ENCODE measurements around the gene CASTOR2.
A peak's percentile ranks its signal among the peaks of the same experiment; 100 is the strongest.

Gene CASTOR2

GRCh38 chr7:75039709-75040108, 75.2 kb downstream of the CASTOR2 start:
- TF ChIP-seq, protein P1, sequence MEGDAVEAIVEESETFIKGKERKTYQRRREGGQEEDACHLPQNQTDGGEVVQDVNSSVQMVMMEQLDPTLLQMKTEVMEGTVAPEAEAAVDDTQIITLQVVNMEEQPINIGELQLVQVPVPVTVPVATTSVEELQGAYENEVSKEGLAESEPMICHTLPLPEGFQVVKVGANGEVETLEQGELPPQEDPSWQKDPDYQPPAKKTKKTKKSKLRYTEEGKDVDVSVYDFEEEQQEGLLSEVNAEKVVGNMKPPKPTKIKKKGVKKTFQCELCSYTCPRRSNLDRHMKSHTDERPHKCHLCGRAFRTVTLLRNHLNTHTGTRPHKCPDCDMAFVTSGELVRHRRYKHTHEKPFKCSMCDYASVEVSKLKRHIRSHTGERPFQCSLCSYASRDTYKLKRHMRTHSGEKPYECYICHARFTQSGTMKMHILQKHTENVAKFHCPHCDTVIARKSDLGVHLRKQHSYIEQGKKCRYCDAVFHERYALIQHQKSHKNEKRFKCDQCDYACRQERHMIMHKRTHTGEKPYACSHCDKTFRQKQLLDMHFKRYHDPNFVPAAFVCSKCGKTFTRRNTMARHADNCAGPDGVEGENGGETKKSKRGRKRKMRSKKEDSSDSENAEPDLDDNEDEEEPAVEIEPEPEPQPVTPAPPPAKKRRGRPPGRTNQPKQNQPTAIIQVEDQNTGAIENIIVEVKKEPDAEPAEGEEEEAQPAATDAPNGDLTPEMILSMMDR (IDR thresholded peaks at IDR 0.05; ENCODE audit: extremely low read depth, insufficient read depth, missing control alignments) = no peak
- no peak for DNase-seq (ENCODE audit: low spot score)
- in situ Hi-C loops (cut with MboI; ENCODE audit: low pct_unique_long_range_greater_than_20kb, low sequenced_read_pairs, unreplicated experiment) = no loop called here

GRCh38 chr7:75040512-75040911, 76.0 kb downstream of the CASTOR2 start:
- in situ Hi-C loops (cut with MboI; ENCODE audit: low pct_unique_long_range_greater_than_20kb, low sequenced_read_pairs, unreplicated experiment) = no loop called here
- TF ChIP-seq, protein P1 (IDR thresholded peaks at IDR 0.05; ENCODE audit: extremely low read depth, insufficient read depth, missing control alignments) = no peak
- peak; percentile 65 for DNase-seq (ENCODE audit: low spot score)

- no peak for DNase-seq (ENCODE audit: low spot score)
- TF ChIP-seq, protein P1 (IDR thresholded peaks at IDR 0.05; ENCODE audit: extremely low read depth, insufficient read depth, missing control alignments) = no peak
- in situ Hi-C loops (cut with MboI; ENCODE audit: low pct_unique_long_range_greater_than_20kb, low sequenced_read_pairs, unreplicated experiment) = no loop called here
These were observed 77.8 kb downstream of the CASTOR2 start for GRCh38 chr7:75042286-75042685.

GRCh38 chr7:75042831-75043703, 78.6 kb downstream of the CASTOR2 start:
- TF ChIP-seq, protein P1 (IDR thresholded peaks at IDR 0.05; ENCODE audit: extremely low read depth, insufficient read depth, missing control alignments) = no peak
- in situ Hi-C loops (cut with MboI; ENCODE audit: low pct_unique_long_range_greater_than_20kb, low sequenced_read_pairs, unreplicated experiment) = no loop called here
- DNase-seq (ENCODE audit: low spot score) = no peak

GRCh38 chr7:75045881-75046280, 81.4 kb downstream of the CASTOR2 start:
- TF ChIP-seq, protein P1 (IDR thresholded peaks at IDR 0.05; ENCODE audit: extremely low read depth, insufficient read depth, missing control alignments) = no peak
- DNase-seq (ENCODE audit: low spot score) = no peak
- in situ Hi-C loops (cut with MboI; ENCODE audit: low pct_unique_long_range_greater_than_20kb, low sequenced_read_pairs, unreplicated experiment) = no loop called here

- TF ChIP-seq, protein P1 (IDR thresholded peaks at IDR 0.05; ENCODE audit: extremely low read depth, insufficient read depth, missing control alignments) = no peak
- in situ Hi-C loops (cut with MboI; ENCODE audit: low pct_unique_long_range_greater_than_20kb, low sequenced_read_pairs, unreplicated experiment) = no loop called here
- DNase-seq (ENCODE audit: low spot score) = no peak
These were observed 84.2 kb downstream of the CASTOR2 start for GRCh38 chr7:75048435-75049379.

All from GM13977 (cell line).